HG02970 (cell line): ENCODE measurements around the gene CRY1.

Experiments used
- ATAC-seq: cut with Tn5 transposase; IDR thresholded peaks from one replicate; pipeline ENCODE4 v1.9.1; 2021; ENCODE audit warnings: mild to moderate bottlenecking, moderate library complexity, moderate number of reproducible peaks; ENCODE audit not compliant: unreplicated experiment, low FRiP score

Gene CRY1

DNA sequence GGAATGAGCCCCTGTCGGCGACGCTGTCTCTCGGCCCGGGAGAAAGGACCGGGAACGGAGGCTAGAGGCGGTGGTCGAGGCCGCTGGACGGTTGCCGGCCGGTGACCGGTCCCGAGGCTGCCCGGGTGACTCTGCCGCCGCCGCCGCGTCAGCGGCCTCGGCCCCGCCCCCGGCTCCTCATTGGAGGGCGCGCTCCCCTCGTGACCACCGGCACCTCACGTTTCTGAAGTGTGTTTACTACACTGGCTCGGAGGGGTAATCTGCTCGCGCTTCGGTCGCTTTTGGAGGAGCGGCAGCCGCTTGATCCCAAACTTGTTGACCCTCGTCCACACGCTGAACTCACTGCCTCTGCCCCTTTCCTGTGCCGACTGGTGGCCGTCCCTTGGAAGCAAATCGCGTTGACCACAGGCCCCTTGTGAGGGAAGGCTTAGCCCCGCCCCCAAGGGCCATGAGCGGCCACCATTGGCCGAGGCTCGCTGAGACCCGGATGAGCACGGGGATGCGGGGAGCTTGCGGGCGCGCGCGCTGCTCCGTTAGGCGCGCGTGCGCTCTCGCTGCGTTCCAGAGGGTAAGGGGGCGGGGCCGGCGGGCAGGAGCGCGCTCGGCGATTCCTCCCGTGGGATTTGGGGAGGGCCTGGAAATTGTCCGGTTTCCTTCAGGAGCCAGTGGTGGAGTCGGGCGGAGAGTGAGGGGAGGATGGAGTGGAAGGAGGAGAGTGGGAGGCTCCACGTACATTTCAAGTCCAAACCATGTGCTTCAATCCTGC, at the start of gene CRY1:
TSS of gene CRY1 (minus strand) at position 133 of the 766 bp plus-strand sequence. CDS start 588 bp downstream, outside the sequence.
- peak; percentile 66 for ATAC-seq

DNA sequence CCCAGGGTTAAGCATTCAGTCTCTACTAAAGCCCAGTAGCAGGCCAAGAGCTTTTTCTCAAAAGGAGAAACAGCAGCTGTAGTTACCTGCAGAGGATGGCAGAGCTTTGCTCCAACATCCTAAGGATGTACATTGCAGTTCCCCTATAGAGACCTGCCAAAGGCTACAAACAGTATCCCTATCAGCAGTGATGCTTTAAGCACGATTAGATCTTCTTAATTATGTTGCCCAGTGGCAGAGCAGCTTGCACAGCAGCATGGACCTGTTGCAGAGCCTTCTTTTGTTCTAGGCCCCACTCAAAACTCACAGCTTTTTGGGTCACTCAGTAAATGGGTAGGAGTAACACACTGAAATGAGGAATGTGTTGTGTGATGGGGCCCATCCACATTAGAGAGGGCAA, 46.4 kb upstream of the CRY1 start:
- ATAC-seq: no peak

GRCh38 chr12:107138990-107139389, 45.6 kb upstream of the CRY1 start:
- no peak for ATAC-seq

GRCh38 chr12:107135177-107135576, 41.8 kb upstream of the CRY1 start:
- ATAC-seq: no peak

- no peak for ATAC-seq
Observed at GRCh38 chr12:107134558-107134957, 41.2 kb upstream of the CRY1 start.

GRCh38 chr12:107133462-107133861, 40.1 kb upstream of the CRY1 start:
- ATAC-seq: no peak

GRCh38 chr12:107131832-107132616, 38.7 kb upstream of the CRY1 start:
- no peak for ATAC-seq

DNA sequence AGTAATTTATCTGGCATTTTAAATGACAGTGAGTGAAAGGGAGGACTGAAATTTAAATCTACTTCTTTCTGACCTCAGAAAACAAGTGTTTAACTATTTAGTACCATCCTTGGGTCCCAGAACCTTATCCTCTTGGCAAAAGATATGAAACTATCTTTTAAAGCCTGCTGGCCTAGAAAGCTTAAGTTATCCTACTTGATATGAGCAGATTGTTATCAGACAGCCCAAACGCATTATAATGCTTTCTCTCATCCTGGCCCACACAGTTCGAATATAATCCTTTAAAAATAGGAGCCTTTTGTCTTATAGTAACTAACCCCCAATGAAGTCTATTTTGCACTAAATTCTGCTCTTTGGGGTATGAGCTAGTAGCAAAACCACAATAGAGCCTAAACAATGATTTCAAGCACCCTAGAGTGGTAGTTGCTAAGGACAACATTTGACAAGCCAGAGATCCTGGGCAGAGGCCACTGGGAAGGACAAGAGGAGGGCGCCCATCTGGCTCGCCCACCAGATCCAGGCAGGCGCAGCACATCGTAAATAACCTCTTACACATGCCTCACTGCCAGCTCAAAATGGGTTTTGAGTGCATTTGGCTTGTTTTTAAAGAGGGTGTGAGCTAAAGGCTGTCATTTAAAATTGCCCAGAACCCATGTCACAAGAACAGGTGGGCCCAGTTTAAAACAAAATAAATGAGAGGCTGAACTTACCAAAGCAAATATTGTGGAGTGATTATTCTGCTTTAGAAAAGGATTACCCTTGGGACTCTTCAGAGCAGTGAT, 37.7 kb upstream of the CRY1 start:
- no peak for ATAC-seq

DNA sequence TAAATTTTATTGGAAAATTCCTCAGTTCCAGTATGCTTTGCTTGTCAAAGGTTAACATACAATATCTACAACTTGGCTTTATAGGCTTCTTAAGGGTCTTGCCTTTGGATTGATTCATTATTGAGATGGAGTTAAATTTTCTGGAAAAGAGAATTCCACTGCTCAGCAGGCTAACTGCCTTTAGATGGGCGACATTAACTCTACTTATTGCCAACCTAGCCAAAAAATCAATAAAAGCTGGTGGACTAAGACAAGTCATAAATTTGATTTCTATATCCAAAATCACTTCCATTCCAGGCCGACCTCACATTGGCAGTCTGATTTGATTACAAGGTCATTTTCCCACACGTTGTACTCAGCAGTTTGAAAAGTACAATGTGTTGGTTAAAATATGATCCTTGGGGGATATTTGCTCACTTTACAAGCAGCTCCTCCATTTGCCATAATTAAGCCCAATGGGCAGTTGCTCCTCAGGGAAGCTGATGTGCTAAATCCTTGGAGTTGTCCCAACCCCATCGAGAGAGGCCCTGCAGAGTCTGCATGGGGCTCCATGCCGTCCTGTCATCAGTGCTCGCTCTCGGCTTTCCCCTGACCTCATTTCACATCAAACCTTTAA, 36.1 kb upstream of the CRY1 start:
- ATAC-seq: no peak

DNA sequence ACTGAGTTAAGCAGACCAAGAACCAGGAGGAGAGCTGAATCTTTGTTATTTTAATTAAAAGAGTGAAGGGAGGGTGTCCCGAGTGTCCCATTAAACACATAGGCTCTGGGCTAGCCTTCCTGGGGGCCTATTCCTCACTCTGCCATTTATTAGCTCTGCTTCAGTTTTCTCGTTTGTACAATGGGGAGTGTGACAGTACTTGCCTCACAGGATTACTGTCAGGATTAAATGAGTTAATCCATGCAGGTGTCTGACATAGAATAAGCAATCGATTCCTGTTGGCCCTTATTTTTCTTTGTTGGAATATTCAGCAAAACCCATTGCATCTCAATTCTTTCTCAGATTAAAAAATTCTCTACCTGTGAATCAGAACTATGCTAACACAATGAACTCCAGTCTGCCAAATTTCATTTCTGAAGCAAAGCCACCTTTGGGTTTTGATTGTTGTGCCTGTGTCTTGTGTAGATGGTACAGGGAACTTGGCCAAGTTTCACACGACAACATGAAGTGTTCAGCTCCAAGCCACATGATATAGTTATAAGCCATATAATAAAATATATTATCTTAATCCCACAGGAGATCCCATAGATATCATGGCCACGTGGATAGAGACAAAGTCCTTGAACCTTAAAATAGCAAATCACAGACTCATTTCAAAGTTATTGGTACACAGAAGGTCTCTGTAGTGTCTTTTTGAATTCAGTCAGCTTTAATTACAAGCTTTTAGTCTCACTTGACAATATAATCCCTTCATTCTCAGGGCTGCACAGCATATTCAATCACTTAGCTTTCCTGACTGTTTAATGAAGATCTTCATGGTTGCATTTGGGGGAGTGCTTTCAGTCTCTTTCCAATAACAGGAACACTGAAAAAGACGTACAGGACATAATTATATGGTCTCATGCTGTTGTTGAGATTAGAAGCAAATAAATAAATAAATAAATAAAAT, 34.4 kb upstream of the CRY1 start:
- ATAC-seq: no peak

DNA sequence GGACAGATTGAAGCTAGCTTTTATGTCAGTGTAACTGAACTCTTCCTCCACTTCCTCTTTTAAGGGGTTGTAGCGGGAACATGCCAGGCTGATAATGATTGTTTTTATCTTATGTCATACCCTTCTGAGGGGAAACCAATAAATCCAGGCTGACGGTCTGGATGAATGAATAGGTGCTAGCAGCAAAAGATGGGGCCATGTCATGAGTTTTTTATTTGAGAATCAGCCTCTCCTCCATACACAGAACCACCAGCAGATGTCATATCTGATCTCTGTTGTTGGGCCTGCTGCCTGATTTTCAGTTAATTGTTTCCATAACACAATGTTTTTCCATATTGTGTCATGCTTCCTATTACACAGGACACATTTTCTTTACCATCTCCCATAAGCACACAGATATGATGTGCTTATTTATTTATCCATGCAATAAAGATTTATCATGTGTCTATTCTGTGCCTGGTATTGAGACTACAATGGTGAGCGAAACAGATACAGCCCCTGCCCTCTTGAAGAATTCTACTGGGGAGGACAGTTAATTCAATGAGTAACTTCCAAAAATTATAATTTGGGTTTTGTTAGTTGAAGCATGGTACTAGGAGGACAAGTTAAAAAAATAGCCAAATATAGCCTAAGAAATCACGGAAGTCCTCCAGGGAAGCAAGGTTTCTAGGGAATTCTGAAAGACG, 33.6 kb upstream of the CRY1 start:
- ATAC-seq: no peak

- ATAC-seq: no peak
Observed at GRCh38 chr12:107125833-107126232, 32.5 kb upstream of the CRY1 start.

- no peak for ATAC-seq
Observed at GRCh38 chr12:107122452-107122958, 29.2 kb upstream of the CRY1 start.

DNA sequence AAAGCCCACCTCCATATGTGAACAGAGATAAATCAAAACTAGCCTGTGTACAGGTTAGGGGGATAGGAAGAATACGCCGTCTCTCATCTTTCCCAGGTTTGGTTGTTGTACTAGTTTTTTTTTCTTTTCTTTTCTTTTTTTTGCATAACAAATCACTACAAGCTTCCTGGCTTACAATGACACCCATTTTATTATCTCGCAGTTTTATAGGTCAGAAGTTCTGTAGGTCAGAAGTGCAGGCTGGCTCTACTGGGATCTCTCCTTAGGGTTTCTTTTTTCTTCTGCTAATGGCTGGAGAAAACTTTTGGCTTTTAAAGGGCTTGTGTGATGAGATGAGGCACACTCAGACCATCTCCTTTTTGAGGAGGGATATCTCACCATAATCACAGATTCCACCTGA, 25.7 kb upstream of the CRY1 start:
- ATAC-seq: no peak

- no peak for ATAC-seq
Observed at GRCh38 chr12:107118624-107119023, 25.3 kb upstream of the CRY1 start.

DNA sequence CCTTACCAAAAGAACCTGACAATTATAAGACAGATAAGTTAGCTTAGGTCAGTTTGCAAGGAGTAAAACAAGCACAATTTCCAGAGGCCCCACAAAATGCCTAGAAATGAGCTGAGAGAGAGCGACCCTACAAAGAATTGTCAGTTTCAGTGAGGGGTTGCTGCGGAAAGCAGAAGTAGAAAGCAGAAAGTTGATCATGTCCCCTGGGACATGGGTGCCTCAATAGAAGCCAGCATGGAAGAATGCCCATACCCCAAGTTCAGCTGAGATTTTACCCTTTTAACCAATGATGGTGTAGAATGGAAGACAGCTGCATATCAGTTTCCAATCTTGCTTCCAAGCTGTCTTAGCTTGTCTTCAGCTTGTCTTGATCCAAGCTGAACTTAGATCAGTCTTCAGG, 21.8 kb upstream of the CRY1 start:
- ATAC-seq: no peak

DNA sequence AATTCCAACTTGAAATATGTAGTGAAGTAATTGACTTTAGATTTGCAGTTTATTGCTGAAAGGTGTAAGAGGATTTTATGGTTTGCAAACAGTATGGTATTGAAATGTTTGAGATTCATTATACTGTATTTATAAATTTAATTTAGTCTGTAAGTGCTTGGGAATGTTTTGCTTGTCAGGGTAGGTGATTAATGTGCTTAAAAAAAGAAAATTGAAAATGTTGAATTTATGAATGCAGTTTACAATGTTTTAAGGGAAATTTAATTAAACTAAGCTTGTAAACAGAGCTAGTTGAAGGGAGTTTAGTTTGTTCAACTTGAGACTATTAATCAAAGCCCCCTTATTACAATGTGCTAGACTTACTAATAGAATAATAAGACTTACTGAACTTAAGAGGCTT, 18.0 kb upstream of the CRY1 start:
- no peak for ATAC-seq

DNA sequence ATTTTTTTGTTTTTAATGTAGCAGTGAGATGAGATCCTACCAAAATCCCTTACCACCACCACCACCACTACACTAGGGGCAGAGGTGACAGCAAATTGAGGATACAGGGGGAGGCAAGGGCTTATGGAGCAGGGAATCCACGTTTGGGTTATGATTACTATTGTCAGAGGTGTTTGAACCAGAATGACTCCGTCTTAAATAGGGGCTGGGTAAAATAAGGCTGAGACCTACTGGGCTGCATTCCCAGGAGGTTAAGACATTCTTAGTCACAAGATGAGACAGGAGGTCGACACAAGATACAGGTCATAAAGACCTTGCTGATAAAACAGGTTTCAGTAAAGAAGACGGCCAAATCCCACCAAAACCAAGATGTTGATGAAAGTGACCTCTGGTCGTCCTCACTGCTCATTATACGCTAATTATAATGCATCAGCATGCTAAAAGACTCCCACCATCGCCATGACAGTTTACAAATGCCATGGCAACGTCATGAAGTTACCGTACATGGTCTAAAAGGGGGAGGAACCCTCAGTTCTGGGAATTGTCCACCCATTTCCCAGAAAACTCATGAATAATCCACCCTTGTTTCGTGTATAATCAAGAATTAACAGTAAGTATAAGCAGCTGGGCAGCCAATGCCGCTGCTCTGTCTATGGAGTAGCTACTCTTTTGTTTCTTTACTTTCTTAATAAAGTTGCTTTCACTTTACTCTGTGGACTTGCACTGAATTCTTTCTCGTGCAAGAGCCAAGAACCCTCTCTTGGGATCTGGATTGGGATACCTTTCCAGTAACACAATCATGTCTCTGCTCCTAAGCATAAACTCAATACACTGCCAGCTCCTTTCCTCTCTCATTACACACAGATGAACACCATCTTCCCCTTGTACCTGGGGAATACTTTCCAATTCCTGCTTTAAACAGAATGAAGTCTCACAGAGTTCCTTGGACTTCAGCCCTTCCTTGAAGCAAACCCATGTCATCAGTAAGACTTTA, 16.7 kb upstream of the CRY1 start:
- ATAC-seq: no peak
